K562 (cell line): ENCODE results near the gene ABHD16A. TPM values are rescaled to one million over a fixed set of nuclear protein-coding genes. Genes with fewer than 3 reads are reported as not detected.

Experiments used
- BCL6 ChIP-seq: fragments of 250-450 bp; sonication (Bioruptor Pico); IDR thresholded peaks from 2 replicates; pipeline ENCODE4 v1.4.0; 2020
- BCOR ChIP-seq: fragments of 450-650 bp; IDR thresholded peaks from 2 replicates; pipeline ENCODE4 v1.6.1; 2016
- CBX1 ChIP-seq: sonication (generic); IDR thresholded peaks from 2 replicates; pipeline ENCODE4 v1.6.1; 2016; ENCODE audit warnings: antibody characterized with exemption, low read depth, mild to moderate bottlenecking
- CHD1 ChIP-seq: fragments of 200-600 bp; sonication (generic); IDR thresholded peaks from one replicate; pipeline ENCODE4 v1.6.1; 2012; ENCODE audit warnings: mild to moderate bottlenecking, moderate library complexity, low read length, inconsistent platforms
- CREB1 ChIP-seq, 2 experiments: sonication (generic) in 1 of 2; formaldehyde crosslinking in 1 of 2; IDR thresholded peaks; 2 replicates each; pipeline versions ENCODE4 v1.6.1 to v1.8.0; 2012 to 2022; ENCODE audit warnings: inconsistent platforms in 1 of 2, mild to moderate bottlenecking in 1 of 2, missing genetic modification reagents in 1 of 2, moderate library complexity in 1 of 2
- ERF ChIP-seq: fragments of 450-650 bp; formaldehyde crosslinking; IDR thresholded peaks from 2 replicates; pipeline ENCODE4 v1.4.0; 2020; ENCODE audit warnings: mild to moderate bottlenecking, mixed read lengths
- ESRRA ChIP-seq: fragments of 450-650 bp; IDR thresholded peaks from 2 replicates; pipeline ENCODE4 v1.6.1; 2014; ENCODE audit warnings: low read depth, mild to moderate bottlenecking, moderate library complexity, borderline replicate concordance
- KDM5B ChIP-seq: fragments of 200-600 bp; sonication (generic); IDR thresholded peaks from 2 replicates; pipeline ENCODE4 v1.6.1; 2012; ENCODE audit warnings: low read depth, mild to moderate bottlenecking, moderate library complexity, low read length, control low read depth, inconsistent platforms; ENCODE audit not compliant: insufficient replicate concordance
- MEIS2 ChIP-seq: fragments of 450-650 bp; IDR thresholded peaks from 2 replicates; pipeline ENCODE4 v1.6.1; 2014; ENCODE audit warnings: mild to moderate bottlenecking; ENCODE audit not compliant: partially characterized antibody
- MXD1 ChIP-seq: fragments of 250-450 bp; sonication (Bioruptor Pico); IDR thresholded peaks from 2 replicates; pipeline ENCODE4 v1.8.0; 2021; ENCODE audit warnings: borderline replicate concordance, mild to moderate bottlenecking, moderate library complexity; ENCODE audit not compliant: poor library complexity, severe bottlenecking
- NR2F6 ChIP-seq: fragments of 450-650 bp; formaldehyde crosslinking; IDR thresholded peaks from 2 replicates; pipeline ENCODE4 v1.4.0; 2020; ENCODE audit warnings: mild to moderate bottlenecking
- PHB2 ChIP-seq: fragments of 450-650 bp; IDR thresholded peaks from 2 replicates; pipeline ENCODE4 v1.6.1; 2017; ENCODE audit warnings: low read depth
- PTTG1 ChIP-seq: fragments of 450-650 bp; IDR thresholded peaks from 2 replicates; pipeline ENCODE4 v1.6.1; 2016; ENCODE audit warnings: low read depth, mild to moderate bottlenecking, missing genetic modification characterization, missing compliant biosample characterization
- RAD51 ChIP-seq: fragments of 450-650 bp; IDR thresholded peaks from 2 replicates; pipeline ENCODE4 v1.7.1; 2016; ENCODE audit warnings: low read depth, mild to moderate bottlenecking, borderline replicate concordance
- SRSF9 ChIP-seq: fragments of 200-400 bp; formaldehyde crosslinking; IDR thresholded peaks from 2 replicates; pipeline ENCODE4 v1.6.1; 2017; ENCODE audit warnings: low read depth, low read length, borderline replicate concordance
- STAG1 ChIP-seq: sonication (generic); formaldehyde crosslinking; IDR thresholded peaks from 2 replicates; pipeline ENCODE4 v1.5.0; 2020; ENCODE audit warnings: missing genetic modification reagents, borderline replicate concordance
- YBX1 ChIP-seq: fragments of 450-650 bp; IDR thresholded peaks from 2 replicates; pipeline ENCODE4 v1.7.1; 2016; ENCODE audit warnings: mild to moderate bottlenecking
- ZNF239 ChIP-seq: fragments of 250-450 bp; sonication (Bioruptor Pico); IDR thresholded peaks from 2 replicates; pipeline ENCODE4 v1.4.0; 2020; ENCODE audit warnings: mild to moderate bottlenecking
- ZNF274 ChIP-seq: IDR thresholded peaks from 2 replicates; pipeline ENCODE4 v1.6.1; 2011; ENCODE audit warnings: low read depth, mild to moderate bottlenecking, low read length, moderate library complexity, borderline replicate concordance
- ZNF561 ChIP-seq: fragments of 450-650 bp; formaldehyde crosslinking; conservative IDR thresholded peaks from 2 replicates; pipeline ENCODE4 v1.4.0; 2020; ENCODE audit warnings: mild to moderate bottlenecking, moderate library complexity
- ZNF780A ChIP-seq: fragments of 250-450 bp; sonication (Bioruptor Pico); IDR thresholded peaks from 2 replicates; pipeline ENCODE4 v1.5.0; 2021; ENCODE audit warnings: mild to moderate bottlenecking
- polyA plus RNA-seq, 8 experiments: library from polyadenylated mRNA; depleted of rRNA in 4 of 8; stranded (reverse) in 5 of 8; unstranded in 3 of 8; fragments of >200 nt; fragmentation: Nextera tagmentation in 2 of 8; fragmentation: Illumina TruSeq in 1 of 8; extraction: Ambion mirVana in 2 of 8; extraction: Trizol in 1 of 8; gene quantifications; 2 replicates each; pipeline versions ENCODE4 v1.2.1 to v1.2.3, GENCODE V29; 2011 to 2014; ENCODE audit warnings: inconsistent platforms in 1 of 8, missing spikeins in 1 of 8
- total RNA-seq, 7 experiments: library from RNA; depleted of rRNA in 6 of 7; stranded (reverse); fragments of >200 nt in 6 of 7; fragmentation: Illumina TruSeq in 2 of 7; extraction: Trizol in 2 of 7; gene quantifications; 2 replicates each; pipeline versions ENCODE4 v1.2.1 to v1.2.3, GENCODE V29; 2011 to 2021; ENCODE audit warnings: low replicate concordance in 1 of 7
- TF ChIP-seq, protein P1 (sequence below), 2 experiments: fragments of 450-650 bp; conservative IDR thresholded peaks; 2 replicates each; pipeline ENCODE4 v1.6.1; 2017; ENCODE audit warnings: mild to moderate bottlenecking in 2 of 2, moderate library complexity in 2 of 2
- TF ChIP-seq, protein P2 (sequence below): fragments of 150-350 bp; conservative IDR thresholded peaks from 2 replicates; pipeline ENCODE4 v1.6.1; 2014; ENCODE audit warnings: low read length

The ABHD16A gene
- total and polyA plus RNA-seq, 9 of the 15 experiments (the other 6 are each of a cell fraction or from before 2014, with no cell fraction given), result 25.8 to 120 (median 81.6) TPM

DNA sequence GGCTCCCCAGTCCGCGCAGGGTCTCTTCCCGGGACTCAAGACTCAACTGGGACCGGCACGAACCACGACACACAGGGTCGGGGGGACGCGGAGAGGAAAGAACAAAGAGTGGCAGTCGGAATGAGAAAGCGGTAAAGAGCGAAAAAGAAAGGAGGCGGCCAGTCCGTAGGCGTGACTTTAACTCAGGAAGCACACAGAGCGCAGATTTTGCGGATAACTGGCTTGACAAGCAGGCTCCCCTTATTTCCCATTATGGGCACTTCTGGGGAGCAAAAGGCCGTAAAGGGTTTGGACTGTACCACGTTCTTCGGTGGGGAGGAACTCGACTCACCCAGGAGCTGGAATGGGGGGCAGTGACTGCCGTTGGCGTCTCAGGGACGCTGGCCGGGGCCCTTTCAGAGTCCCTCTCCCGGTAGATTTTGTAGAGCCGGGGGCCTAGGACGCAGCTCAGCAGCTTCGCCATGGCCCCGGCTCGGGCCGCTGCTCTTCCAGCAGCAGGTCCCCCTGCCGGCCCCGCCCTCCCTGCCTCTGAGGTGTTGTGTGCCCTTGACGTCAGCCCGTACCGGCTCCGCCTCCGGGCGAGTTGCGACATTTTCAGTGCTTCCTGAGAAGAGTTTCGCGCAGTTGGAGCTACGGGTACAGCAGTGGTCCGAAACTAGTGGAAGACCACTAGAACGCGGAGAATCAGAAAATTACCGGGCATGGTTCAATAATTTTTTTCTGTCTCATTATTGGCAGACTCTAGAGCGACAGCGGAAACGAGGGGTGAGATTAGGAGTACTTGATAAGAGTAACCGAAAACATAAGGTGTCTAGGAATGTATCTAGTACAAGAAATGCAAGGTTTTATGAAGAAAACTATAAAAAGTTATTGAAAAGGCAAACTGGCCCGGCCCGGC, at the start of gene ABHD16A (continued):
- no peak for TF ChIP-seq SRSF9
- TF ChIP-seq, protein P1, sequence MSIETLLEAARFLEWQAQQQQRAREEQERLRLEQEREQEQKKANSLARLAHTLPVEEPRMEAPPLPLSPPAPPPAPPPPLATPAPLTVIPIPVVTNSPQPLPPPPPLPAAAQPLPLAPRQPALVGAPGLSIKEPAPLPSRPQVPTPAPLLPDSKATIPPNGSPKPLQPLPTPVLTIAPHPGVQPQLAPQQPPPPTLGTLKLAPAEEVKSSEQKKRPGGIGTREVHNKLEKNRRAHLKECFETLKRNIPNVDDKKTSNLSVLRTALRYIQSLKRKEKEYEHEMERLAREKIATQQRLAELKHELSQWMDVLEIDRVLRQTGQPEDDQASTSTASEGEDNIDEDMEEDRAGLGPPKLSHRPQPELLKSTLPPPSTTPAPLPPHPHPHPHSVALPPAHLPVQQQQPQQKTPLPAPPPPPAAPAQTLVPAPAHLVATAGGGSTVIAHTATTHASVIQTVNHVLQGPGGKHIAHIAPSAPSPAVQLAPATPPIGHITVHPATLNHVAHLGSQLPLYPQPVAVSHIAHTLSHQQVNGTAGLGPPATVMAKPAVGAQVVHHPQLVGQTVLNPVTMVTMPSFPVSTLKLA (conservative IDR thresholded peaks at IDR 0.05), result peak; percentile 76 to 91
- TF ChIP-seq MXD1, result no peak
- peak; percentile 74 for TF ChIP-seq ERF (CRISPR knock-in tag)
- no peak for TF ChIP-seq ZNF780A (CRISPR knock-in tag)
- no peak for TF ChIP-seq STAG1 (CRISPR knock-in tag)
- peak; percentile 97 for TF ChIP-seq KDM5B
- peak; percentile 55; the same call in 1 of the 2 replicates for TF ChIP-seq CBX1
- TF ChIP-seq RAD51, result no peak; the same call in 1 of the 2 replicates
- TF ChIP-seq BCL6 (CRISPR knock-in tag), result peak; percentile 73; the same call in 1 of the 2 replicates
- no peak for TF ChIP-seq YBX1
- no peak for TF ChIP-seq NR2F6
- no peak for TF ChIP-seq ZNF561 (CRISPR knock-in tag)
- peak; percentile 99 for TF ChIP-seq CHD1
- no peak; the same call in 1 of the 2 replicates for TF ChIP-seq ZNF239 (CRISPR knock-in tag)
- peak; percentile 54; the same call in 1 of the 2 replicates for TF ChIP-seq BCOR
- TF ChIP-seq ZNF274, result no peak
- TF ChIP-seq ESRRA, result peak; percentile 69
- no peak; the same call in 1 of the 2 replicates for TF ChIP-seq PHB2
- TF ChIP-seq MEIS2, result peak; percentile 49
- TF ChIP-seq CREB1 (IDR thresholded peaks at IDR 0.05), result peak; percentile 94
- TF ChIP-seq CREB1 (CRISPR knock-in tag; IDR thresholded peaks at IDR 0.05), result peak; percentile 94
- TF ChIP-seq, protein P2, sequence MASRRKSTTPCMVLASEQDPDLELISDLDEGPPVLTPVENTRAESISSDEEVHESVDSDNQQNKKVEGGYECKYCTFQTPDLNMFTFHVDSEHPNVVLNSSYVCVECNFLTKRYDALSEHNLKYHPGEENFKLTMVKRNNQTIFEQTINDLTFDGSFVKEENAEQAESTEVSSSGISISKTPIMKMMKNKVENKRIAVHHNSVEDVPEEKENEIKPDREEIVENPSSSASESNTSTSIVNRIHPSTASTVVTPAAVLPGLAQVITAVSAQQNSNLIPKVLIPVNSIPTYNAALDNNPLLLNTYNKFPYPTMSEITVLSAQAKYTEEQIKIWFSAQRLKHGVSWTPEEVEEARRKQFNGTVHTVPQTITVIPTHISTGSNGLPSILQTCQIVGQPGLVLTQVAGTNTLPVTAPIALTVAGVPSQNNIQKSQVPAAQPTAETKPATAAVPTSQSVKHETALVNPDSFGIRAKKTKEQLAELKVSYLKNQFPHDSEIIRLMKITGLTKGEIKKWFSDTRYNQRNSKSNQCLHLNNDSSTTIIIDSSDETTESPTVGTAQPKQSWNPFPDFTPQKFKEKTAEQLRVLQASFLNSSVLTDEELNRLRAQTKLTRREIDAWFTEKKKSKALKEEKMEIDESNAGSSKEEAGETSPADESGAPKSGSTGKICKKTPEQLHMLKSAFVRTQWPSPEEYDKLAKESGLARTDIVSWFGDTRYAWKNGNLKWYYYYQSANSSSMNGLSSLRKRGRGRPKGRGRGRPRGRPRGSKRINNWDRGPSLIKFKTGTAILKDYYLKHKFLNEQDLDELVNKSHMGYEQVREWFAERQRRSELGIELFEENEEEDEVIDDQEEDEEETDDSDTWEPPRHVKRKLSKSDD, result no peak
- TF ChIP-seq PTTG1, result no peak
